ENCODE data around the gene LDLR.

The LDLR gene

GRCh38 chr19:11165486-11166030 is 76.3 kb downstream of the LDLR start:
- DNase-seq (ENCODE audit: low read depth, low spot score) = no peak
- Histone ChIP-seq H3K9ac (ENCODE audit: insufficient read length) (no peak overlapping the region), H3K27ac (no peak overlapping the region), H3K36me3 (ENCODE audit: insufficient read depth, low read length) (peaks cover 30% of the 10 kb centered on the region; the same call in 1 of the 2 replicates), H3K9me3 (ENCODE audit: low read depth, low read length) (no peaks in the 10 kb centered on the region), H3K4me3 (no peak overlapping the region)
- TF ChIP-seq POLR2AphosphoS5 (IDR thresholded peaks at IDR 0.05; ENCODE audit: borderline replicate concordance, low read depth, low read length) = no peak

- Histone ChIP-seq H3K9ac (ENCODE audit: insufficient read length) (no peak overlapping the region), H3K27ac (no peak overlapping the region), H3K4me3 (no peak overlapping the region), H3K9me3 (ENCODE audit: low read depth, low read length) (no peaks in the 10 kb centered on the region), H3K36me3 (ENCODE audit: insufficient read depth, low read length) (peaks cover 31% of the 10 kb centered on the region; the same call in 1 of the 2 replicates)
- TF ChIP-seq EZH2 (IDR thresholded peaks at IDR 0.05) = no peak
- TF ChIP-seq POLR2AphosphoS5 (IDR thresholded peaks at IDR 0.05; ENCODE audit: borderline replicate concordance, low read depth, low read length) = no peak
- no peak for TF ChIP-seq FOXP2 (optimal IDR thresholded peaks at IDR 0.05; ENCODE audit: control extremely low read depth, extremely low read length, insufficient read depth)
- no peak for DNase-seq (ENCODE audit: low read depth, low spot score)
Observed at GRCh38 chr19:11166281-11167142, 77.2 kb downstream of the LDLR start.

- no peaks in the 10 kb centered on the region for H3K9me3 ChIP-seq (ENCODE audit: low read depth, low read length)
- no peak overlapping the region for H3K4me3 ChIP-seq
- no peak overlapping the region for H3K9ac ChIP-seq (ENCODE audit: insufficient read length)
- H3K36me3 ChIP-seq (ENCODE audit: insufficient read depth, low read length) = peaks cover 44% of the 10 kb centered on the region; the same call in 1 of the 2 replicates
- TF ChIP-seq EZH2 (IDR thresholded peaks at IDR 0.05) (no peak), POLR2AphosphoS5 (IDR thresholded peaks at IDR 0.05; ENCODE audit: borderline replicate concordance, low read depth, low read length) (no peak), FOXP2 (optimal IDR thresholded peaks at IDR 0.05; ENCODE audit: control extremely low read depth, extremely low read length, insufficient read depth) (no peak)
- DNase-seq (ENCODE audit: low read depth, low spot score) = no peak
- no peak overlapping the region for H3K27ac ChIP-seq
Observed at GRCh38 chr19:11168568-11168967, 79.3 kb downstream of the LDLR start.

GRCh38 chr19:11169896-11170678 is 80.8 kb downstream of the LDLR start:
- Histone ChIP-seq H3K27ac (no peak overlapping the region), H3K9ac (ENCODE audit: insufficient read length) (no peak overlapping the region), H3K9me3 (ENCODE audit: low read depth, low read length) (no peaks in the 10 kb centered on the region), H3K4me3 (no peak overlapping the region), H3K36me3 (ENCODE audit: insufficient read depth, low read length) (peaks cover 57% of the 10 kb centered on the region; the same call in 1 of the 2 replicates)
- TF ChIP-seq FOXP2 (optimal IDR thresholded peaks at IDR 0.05; ENCODE audit: control extremely low read depth, extremely low read length, insufficient read depth) (no peak), POLR2AphosphoS5 (IDR thresholded peaks at IDR 0.05; ENCODE audit: borderline replicate concordance, low read depth, low read length) (no peak), EZH2 (IDR thresholded peaks at IDR 0.05) (no peak)
- no peak for DNase-seq (ENCODE audit: low read depth, low spot score)

GRCh38 chr19:11171144-11171543 is 81.9 kb downstream of the LDLR start:
- Histone ChIP-seq H3K27ac (no peak overlapping the region), H3K9ac (ENCODE audit: insufficient read length) (no peak overlapping the region), H3K9me3 (ENCODE audit: low read depth, low read length) (no peaks in the 10 kb centered on the region), H3K36me3 (ENCODE audit: insufficient read depth, low read length) (peaks cover 62% of the 10 kb centered on the region; the same call in 1 of the 2 replicates), H3K4me3 (no peak overlapping the region)
- TF ChIP-seq EZH2 (IDR thresholded peaks at IDR 0.05) (no peak), FOXP2 (optimal IDR thresholded peaks at IDR 0.05; ENCODE audit: control extremely low read depth, extremely low read length, insufficient read depth) (no peak), POLR2AphosphoS5 (IDR thresholded peaks at IDR 0.05; ENCODE audit: borderline replicate concordance, low read depth, low read length) (no peak)
- DNase-seq (ENCODE audit: low read depth, low spot score) = no peak

- peaks cover 62% of the 10 kb centered on the region; the same call in 1 of the 2 replicates for H3K36me3 ChIP-seq (ENCODE audit: insufficient read depth, low read length)
- no peak for DNase-seq (ENCODE audit: low read depth, low spot score)
- H3K4me3 ChIP-seq = no peak overlapping the region
- H3K9ac ChIP-seq (ENCODE audit: insufficient read length) = no peak overlapping the region
- no peak overlapping the region for H3K27ac ChIP-seq
- no peak for TF ChIP-seq EZH2 (IDR thresholded peaks at IDR 0.05)
- TF ChIP-seq FOXP2 (optimal IDR thresholded peaks at IDR 0.05; ENCODE audit: control extremely low read depth, extremely low read length, insufficient read depth) = no peak
- no peak for TF ChIP-seq POLR2AphosphoS5 (IDR thresholded peaks at IDR 0.05; ENCODE audit: borderline replicate concordance, low read depth, low read length)
- no peaks in the 10 kb centered on the region for H3K9me3 ChIP-seq (ENCODE audit: low read depth, low read length)
Observed at GRCh38 chr19:11172576-11172975, 83.3 kb downstream of the LDLR start.

GRCh38 chr19:11173516-11174155 is 84.4 kb downstream of the LDLR start:
- no peak overlapping the region for H3K27ac ChIP-seq
- peaks cover 63% of the 10 kb centered on the region; the same call in 1 of the 2 replicates for H3K36me3 ChIP-seq (ENCODE audit: insufficient read depth, low read length)
- TF ChIP-seq EZH2 (IDR thresholded peaks at IDR 0.05) (no peak), POLR2AphosphoS5 (IDR thresholded peaks at IDR 0.05; ENCODE audit: borderline replicate concordance, low read depth, low read length) (no peak), FOXP2 (optimal IDR thresholded peaks at IDR 0.05; ENCODE audit: control extremely low read depth, extremely low read length, insufficient read depth) (no peak)
- H3K4me3 ChIP-seq = no peak overlapping the region
- DNase-seq (ENCODE audit: low read depth, low spot score) = no peak
- no peak overlapping the region for H3K9ac ChIP-seq (ENCODE audit: insufficient read length)
- no peaks in the 10 kb centered on the region for H3K9me3 ChIP-seq (ENCODE audit: low read depth, low read length)
